ENCODE results near the gene PEA15. TPM values are rescaled to one million over a fixed set of nuclear protein-coding genes. Genes with fewer than 3 reads are reported as not detected.

PEA15 gene
- total and polyA plus RNA-seq, 2 of the 8 experiments (the other 6 are each of a cell fraction or from before 2014, with no cell fraction given) = 71.3 to 75.1 TPM

GRCh38 chr1:160251687-160252526 is 46.7 kb downstream of the PEA15 start:
- Histone ChIP-seq H4K8ac (ENCODE audit: extremely low read depth, insufficient read depth, low read length) (no peak overlapping the region), H4K91ac (replicated peaks; ENCODE audit: insufficient read length, low read length) (no peak overlapping the region), H3K79me1 (ENCODE audit: low read depth, low read length) (peaks cover 4% of the 10 kb centered on the region), H3K18ac (ENCODE audit: extremely low read depth, low read length) (no peak overlapping the region), H2AK5ac (ENCODE audit: low read depth, low read length) (no peak overlapping the region), H2BK12ac (ENCODE audit: low read depth, low read length) (no peak overlapping the region), H3K9me3 (ENCODE audit: insufficient read depth in 2 of 2, low read depth in 1 of 2, low read length in 1 of 2) (no peaks in the 10 kb centered on the region), H4K20me1 (replicated peaks in 1 of 2; ENCODE audit: control insufficient read depth in 1 of 2, insufficient read depth in 2 of 2, low read length in 2 of 2) (peaks cover 2 to 3% of the 10 kb centered on the region in 2 experiments), H3K56ac (replicated peaks; ENCODE audit: insufficient read length, low read depth, low read length) (no peak overlapping the region), H2BK120ac (replicated peaks; ENCODE audit: low read depth, low read length) (no peak overlapping the region), H3K23ac (ENCODE audit: insufficient read length) (no peak overlapping the region), H3K4me2 (ENCODE audit: insufficient read depth in 1 of 2, low read depth in 2 of 2, low read length in 2 of 2) (no peak overlapping the region), H3K23me2 (ENCODE audit: low read depth, low read length) (no peaks in the 10 kb centered on the region), H3K4me3 (ENCODE audit: extremely low read depth in 1 of 4, insufficient read depth in 2 of 4, low read depth in 3 of 4, low read length in 4 of 4) (no peak overlapping the region), H3K27ac (ENCODE audit: low read depth, low read length) (no peak overlapping the region), H3K9ac (replicated peaks in 1 of 4; ENCODE audit: extremely low read depth in 1 of 4, low read depth in 3 of 4, low read length in 3 of 4) (no peak overlapping the region), H3K4me1 (replicated peaks in 1 of 4; ENCODE audit: control insufficient read depth in 3 of 4, insufficient read depth in 4 of 4, low read length in 3 of 4) (no peaks in the 10 kb centered on the region; a peak in 1 of 7 replicates), H2BK15ac (ENCODE audit: low read length) (no peak overlapping the region), H2AFZ (ENCODE audit: low read length) (no peak overlapping the region), H3K27me3 (replicated peaks in 1 of 4; ENCODE audit: control insufficient read depth in 3 of 4, extremely low read depth in 1 of 4, insufficient read depth in 3 of 4, low read length in 3 of 4) (no peaks in the 10 kb centered on the region), H2BK20ac (ENCODE audit: low read length) (no peak overlapping the region), H2BK5ac (ENCODE audit: low read depth, low read length) (no peak overlapping the region; the same call in 1 of the 2 replicates), H3K14ac (ENCODE audit: insufficient read length) (no peak overlapping the region), H3K4ac (replicated peaks; ENCODE audit: insufficient read length, low read depth, low read length) (no peak overlapping the region), H4K5ac (ENCODE audit: insufficient read length, low read depth, low read length) (no peak overlapping the region), H3K79me2 (ENCODE audit: control insufficient read depth in 1 of 2, insufficient read depth in 2 of 2, low read length in 2 of 2) (peaks cover 0 to 74% of the 10 kb centered on the region in 2 experiments; a peak in 2 of 4 replicates), H3K36me3 (ENCODE audit: control insufficient read depth in 2 of 4, insufficient read depth in 4 of 4, low read length in 3 of 4) (peaks cover 0 to 10% (median 0%) of the 10 kb centered on the region in 4 experiments; a peak in 3 of 8 replicates)
- CTCF ChIA-PET (ENCODE audit: partially characterized antibody) = interaction anchor here (0.7 to 6.1 kb wide), 61 partner anchors 10 to 206 kb away, joined by 3 to 73 read pairs (median 6); partner anchors contain the start of genes ATP1A2, CASQ1, DCAF8 and IGSF8
- 89% methylated on average over 5 of the region's 5 CpGs; no CpG with 5 or more reads in 1 of the 2 experiments for WGBS, 2 experiments (ENCODE audit: extremely low coverage in 1 of 2, insufficient coverage in 1 of 2, insufficient read length in 1 of 2, insufficient replicate concordance in 2 of 2, low coverage in 1 of 2, low lambda C conversion rate in 2 of 2, missing lambda C conversion rate in 1 of 2)
- DNase-seq (ENCODE audit: low read depth in 1 of 2, low spot score in 2 of 2) (no peak), FAIRE-seq (peak; percentile 77)
- POLR2A ChIA-PET (ENCODE audit: partially characterized antibody) = interaction anchor here (0.6 to 3.7 kb wide), 19 partner anchors 8 to 181 kb away, joined by 3 to 37 read pairs (median 4); partner anchors contain the start of genes CASQ1 and DCAF8
- TF ChIP-seq EP300 (IDR thresholded peaks at IDR 0.05; ENCODE audit: borderline replicate concordance in 1 of 2, low read depth in 2 of 2, low read length in 2 of 2) (no peak), RAD21 (IDR thresholded peaks at IDR 0.05 in 1 of 2, conservative IDR thresholded peaks at IDR 0.05 in 1 of 2; ENCODE audit: low read depth in 2 of 2, low read length in 2 of 2) (peak; percentile 84 to 91), RXRA (IDR thresholded peaks at IDR 0.05; ENCODE audit: insufficient read depth, low read depth, low read length) (no peak), CTCF (IDR thresholded peaks at IDR 0.05; ENCODE audit: control extremely low read depth in 1 of 3, insufficient read depth in 1 of 3, low read depth in 1 of 3, low read length in 3 of 3) (peak in 2 of 3 experiments; percentile 76 to 78; a peak in 3 of 4 replicates), RNF2 (IDR thresholded peaks at IDR 0.05; ENCODE audit: borderline replicate concordance, low read depth, low read length, missing control alignments, poor library complexity, severe bottlenecking) (no peak), CTBP2 (IDR thresholded peaks at IDR 0.05; ENCODE audit: borderline replicate concordance, insufficient read depth, insufficient read length, low read length) (no peak)
